Vagina (tissue), 2 donors: ENCODE measurements around the gene PSMB10. TPM values are rescaled to one million over a fixed set of nuclear protein-coding genes. Genes with fewer than 3 reads are reported as not detected.
"Not testable (repeated sequence)": the region's sequence is repeated elsewhere in the genome, so short reads cannot be mapped to it uniquely, and the experiment has no call there.

Source experiments
- DNase-seq, 2 donors: peaks; one replicate each; pipeline ENCODE4 v3.0.0-alpha.2; 2017; ENCODE audit errors: extremely low spot score in 2 of 2
- H3K27ac ChIP-seq: fragments of 200-600 bp; sonication (generic); one replicate; pipeline ENCODE4 v1.5.1; 2019
- H3K27me3 ChIP-seq: fragments of 200-600 bp; sonication (generic); one replicate; pipeline ENCODE4 v1.5.1; 2019
- H3K36me3 ChIP-seq, 2 donors: fragments of 200-600 bp; sonication (generic); one replicate each; pipeline ENCODE4 v1.5.1; 2017 to 2019
- H3K4me1 ChIP-seq: fragments of 200-600 bp; sonication (generic); one replicate; pipeline ENCODE4 v1.5.1; 2019
- H3K4me3 ChIP-seq, 2 donors: fragments of 200-600 bp; sonication (generic); 1 replicate in 1 of 2; 2 replicates in 1 of 2; pipeline ENCODE4 v1.5.1; 2016 to 2019
- H3K9me3 ChIP-seq: fragments of 200-600 bp; sonication (generic); one replicate; pipeline ENCODE4 v1.5.1; 2019
- POLR2A ChIP-seq, 2 donors: fragments of 450-650 bp; IDR thresholded peaks; one replicate each; pipeline ENCODE4 v1.6.1; 2017; ENCODE audit warnings: antibody characterized with exemption in 2 of 2, mild to moderate bottlenecking in 2 of 2, moderate library complexity in 2 of 2
- POLR2AphosphoS5 ChIP-seq, 2 donors: sonication (generic); formaldehyde crosslinking; IDR thresholded peaks; one replicate each; pipeline ENCODE4 v1.9.0; 2017; ENCODE audit warnings: antibody characterized with exemption in 2 of 2, mild to moderate bottlenecking in 2 of 2, low read depth in 1 of 2; ENCODE audit not compliant: insufficient read depth in 1 of 2
- intact Hi-C: fragments of 100-400 bp; cut with DNase I; formaldehyde crosslinking; loops from one replicate; pipeline ENCODE4 v1.15.1; 2023
- total RNA-seq: library from RNA; depleted of rRNA; stranded (reverse); fragments of >200 nt; gene quantifications from one replicate; pipeline ENCODE4 v1.2.3, GENCODE V29; 2016
- TF ChIP-seq, protein P1 (sequence below), 3 experiments: fragments of 450-650 bp in 2 of 3; fragments of 200-600 bp in 1 of 3; sonication (generic) in 1 of 3; IDR thresholded peaks; one replicate each; pipeline ENCODE4 v1.5.1; 2017 to 2019; ENCODE audit warnings: antibody characterized with exemption in 3 of 3, mild to moderate bottlenecking in 2 of 3, moderate library complexity in 2 of 3

Gene PSMB10
- total RNA-seq, 1 donor from 2014 or later, result 45.2 TPM

GRCh38 chr16:67917140-67917851 is 19.4 kb downstream of the PSMB10 start:
- no peak for TF ChIP-seq POLR2AphosphoS5 (IDR thresholded peaks at IDR 0.05; ENCODE audit: insufficient read depth in 1 of 2, low read depth in 1 of 2)
- TF ChIP-seq POLR2A (IDR thresholded peaks at IDR 0.05), result no peak
- TF ChIP-seq, protein P1, sequence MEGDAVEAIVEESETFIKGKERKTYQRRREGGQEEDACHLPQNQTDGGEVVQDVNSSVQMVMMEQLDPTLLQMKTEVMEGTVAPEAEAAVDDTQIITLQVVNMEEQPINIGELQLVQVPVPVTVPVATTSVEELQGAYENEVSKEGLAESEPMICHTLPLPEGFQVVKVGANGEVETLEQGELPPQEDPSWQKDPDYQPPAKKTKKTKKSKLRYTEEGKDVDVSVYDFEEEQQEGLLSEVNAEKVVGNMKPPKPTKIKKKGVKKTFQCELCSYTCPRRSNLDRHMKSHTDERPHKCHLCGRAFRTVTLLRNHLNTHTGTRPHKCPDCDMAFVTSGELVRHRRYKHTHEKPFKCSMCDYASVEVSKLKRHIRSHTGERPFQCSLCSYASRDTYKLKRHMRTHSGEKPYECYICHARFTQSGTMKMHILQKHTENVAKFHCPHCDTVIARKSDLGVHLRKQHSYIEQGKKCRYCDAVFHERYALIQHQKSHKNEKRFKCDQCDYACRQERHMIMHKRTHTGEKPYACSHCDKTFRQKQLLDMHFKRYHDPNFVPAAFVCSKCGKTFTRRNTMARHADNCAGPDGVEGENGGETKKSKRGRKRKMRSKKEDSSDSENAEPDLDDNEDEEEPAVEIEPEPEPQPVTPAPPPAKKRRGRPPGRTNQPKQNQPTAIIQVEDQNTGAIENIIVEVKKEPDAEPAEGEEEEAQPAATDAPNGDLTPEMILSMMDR (IDR thresholded peaks at IDR 0.05), result no peak
- H3K4me3 ChIP-seq, result no peak overlapping the region
- intact Hi-C loops, result no loop called here
- no peaks in the 10 kb centered on the region for H3K27me3 ChIP-seq
- H3K36me3 ChIP-seq, result peaks cover 0 to 11% of the 10 kb centered on the region in 2 donors
- no peaks in the 10 kb centered on the region for H3K9me3 ChIP-seq
- no peak overlapping the region for H3K27ac ChIP-seq
- peaks cover 54% of the 10 kb centered on the region for H3K4me1 ChIP-seq
- no peak for DNase-seq

GRCh38 chr16:67915831-67916723 is 20.6 kb downstream of the PSMB10 start:
- DNase-seq, result no peak
- no peak for TF ChIP-seq POLR2AphosphoS5 (IDR thresholded peaks at IDR 0.05; ENCODE audit: insufficient read depth in 1 of 2, low read depth in 1 of 2)
- TF ChIP-seq, protein P1 (IDR thresholded peaks at IDR 0.05), result no peak
- TF ChIP-seq POLR2A (IDR thresholded peaks at IDR 0.05), result no peak
- Histone ChIP-seq H3K27ac (no peak overlapping the region), H3K27me3 (no peaks in the 10 kb centered on the region), H3K4me3 (no peak overlapping the region), H3K4me1 (peaks cover 50% of the 10 kb centered on the region), H3K9me3 (no peaks in the 10 kb centered on the region), H3K36me3 (peaks cover 0 to 18% of the 10 kb centered on the region in 2 donors)
- intact Hi-C loops, result no loop called here

DNA sequence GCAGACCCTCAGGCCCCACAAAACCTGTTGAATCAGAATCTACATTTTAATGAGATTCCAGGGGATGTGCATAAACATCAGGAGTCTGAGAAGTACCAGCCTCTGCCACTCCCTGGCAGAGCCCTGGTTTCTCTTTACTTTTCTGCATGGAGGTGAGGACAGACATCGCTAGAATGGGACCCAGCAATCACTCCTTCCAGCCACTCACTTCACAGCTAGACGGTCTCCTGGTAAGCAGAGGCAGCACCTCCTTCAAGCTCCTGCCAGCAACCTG is 21.2 kb downstream of the PSMB10 start:
- intact Hi-C loops, DNase-seq, H3K9me3 ChIP-seq, H3K4me3 ChIP-seq, H3K27me3 ChIP-seq, H3K27ac ChIP-seq: not testable (repeated sequence)
- H3K4me1 ChIP-seq, result peaks cover 48% of the 10 kb centered on the region
- H3K36me3 ChIP-seq, result peaks cover 0 to 19% of the 10 kb centered on the region in 2 donors

- no peaks in the 10 kb centered on the region for H3K9me3 ChIP-seq
- no peak overlapping the region for H3K27ac ChIP-seq
- peaks cover 0 to 22% of the 10 kb centered on the region in 2 donors for H3K36me3 ChIP-seq
- H3K4me1 ChIP-seq, result peaks cover 43% of the 10 kb centered on the region
- H3K4me3 ChIP-seq, result no peak overlapping the region
- H3K27me3 ChIP-seq, result no peaks in the 10 kb centered on the region
- intact Hi-C loops, result no loop called here
- no peak for DNase-seq
- TF ChIP-seq POLR2AphosphoS5 (IDR thresholded peaks at IDR 0.05; ENCODE audit: insufficient read depth in 1 of 2, low read depth in 1 of 2), result no peak
- TF ChIP-seq POLR2A (IDR thresholded peaks at IDR 0.05), result no peak
- TF ChIP-seq, protein P1 (IDR thresholded peaks at IDR 0.05), result no peak
These were observed 21.7 kb downstream of the PSMB10 start for GRCh38 chr16:67914758-67915495.

- no peaks in the 10 kb centered on the region for H3K9me3 ChIP-seq
- DNase-seq, result no peak
- no peaks in the 10 kb centered on the region for H3K27me3 ChIP-seq
- peaks cover 5% of the 10 kb centered on the region for H3K4me1 ChIP-seq
- H3K36me3 ChIP-seq, result peaks cover 0 to 24% of the 10 kb centered on the region in 2 donors
- intact Hi-C loops, result no loop called here
- H3K4me3 ChIP-seq, result no peak overlapping the region
- TF ChIP-seq POLR2A (IDR thresholded peaks at IDR 0.05) (no peak), POLR2AphosphoS5 (IDR thresholded peaks at IDR 0.05; ENCODE audit: insufficient read depth in 1 of 2, low read depth in 1 of 2) (no peak)
- TF ChIP-seq, protein P1 (IDR thresholded peaks at IDR 0.05), result no peak
- H3K27ac ChIP-seq, result no peak overlapping the region
These were observed 26.5 kb downstream of the PSMB10 start for GRCh38 chr16:67910158-67910557.
